ENCODE measurements around the gene TMEM80.
"Not testable (repeated sequence)": the region's sequence is repeated elsewhere in the genome, so short reads cannot be mapped to it uniquely, and the experiment has no call there.

TMEM80 gene

DNA sequence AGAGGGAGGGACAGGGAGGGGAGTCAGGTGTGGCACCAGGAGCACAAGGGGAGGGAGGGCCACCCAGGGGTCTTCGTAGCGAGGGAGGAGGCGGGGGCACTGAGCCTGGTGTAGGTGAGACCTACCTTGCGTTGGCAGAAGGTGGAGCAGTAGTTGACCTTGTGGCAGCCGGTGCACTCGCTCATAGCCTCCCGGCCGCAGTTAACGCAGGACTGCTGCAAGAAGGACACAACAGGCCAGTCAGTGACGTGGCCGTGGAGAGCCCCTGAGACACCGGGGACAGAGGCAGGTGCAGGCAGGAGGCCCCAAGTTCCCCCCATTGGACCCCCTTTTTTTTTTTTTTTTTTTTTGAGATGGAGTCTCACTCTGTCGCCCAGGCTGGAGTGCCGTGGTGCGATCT is 41.8 kb upstream of the TMEM80 start:
- Histone ChIP-seq H3K9ac (ENCODE audit: low read depth, low read length, poor library complexity, severe bottlenecking) (no peak overlapping the region), H3K9me3 (ENCODE audit: insufficient read depth, low read depth, low read length) (no peaks in the 10 kb centered on the region), H3K9me2 (replicated peaks; ENCODE audit: low read depth, low read length) (no peaks in the 10 kb centered on the region), H3K36me3 (ENCODE audit: insufficient read depth, low read length) (peaks cover 48% of the 10 kb centered on the region; the same call in 1 of the 2 replicates), H2AFZ (ENCODE audit: low read length) (no peak overlapping the region), H3K79me2 (ENCODE audit: insufficient read depth, low read length) (no peaks in the 10 kb centered on the region), H3K27me3 (ENCODE audit: insufficient read depth, low read length, poor library complexity, severe bottlenecking) (no peaks in the 10 kb centered on the region), H4K20me1 (ENCODE audit: insufficient read depth, low read length, poor library complexity, severe bottlenecking) (no peaks in the 10 kb centered on the region), H3K4me2 (ENCODE audit: low read depth, low read length, poor library complexity, severe bottlenecking) (no peak overlapping the region), H3K4me1 (ENCODE audit: insufficient read depth, low read length, poor library complexity, severe bottlenecking) (no peaks in the 10 kb centered on the region), H3K4me3 (ENCODE audit: low read length, poor library complexity, severe bottlenecking) (no peak overlapping the region), H3F3A (ENCODE audit: low read depth) (no peaks in the 10 kb centered on the region)
- TF ChIP-seq, protein P1, sequence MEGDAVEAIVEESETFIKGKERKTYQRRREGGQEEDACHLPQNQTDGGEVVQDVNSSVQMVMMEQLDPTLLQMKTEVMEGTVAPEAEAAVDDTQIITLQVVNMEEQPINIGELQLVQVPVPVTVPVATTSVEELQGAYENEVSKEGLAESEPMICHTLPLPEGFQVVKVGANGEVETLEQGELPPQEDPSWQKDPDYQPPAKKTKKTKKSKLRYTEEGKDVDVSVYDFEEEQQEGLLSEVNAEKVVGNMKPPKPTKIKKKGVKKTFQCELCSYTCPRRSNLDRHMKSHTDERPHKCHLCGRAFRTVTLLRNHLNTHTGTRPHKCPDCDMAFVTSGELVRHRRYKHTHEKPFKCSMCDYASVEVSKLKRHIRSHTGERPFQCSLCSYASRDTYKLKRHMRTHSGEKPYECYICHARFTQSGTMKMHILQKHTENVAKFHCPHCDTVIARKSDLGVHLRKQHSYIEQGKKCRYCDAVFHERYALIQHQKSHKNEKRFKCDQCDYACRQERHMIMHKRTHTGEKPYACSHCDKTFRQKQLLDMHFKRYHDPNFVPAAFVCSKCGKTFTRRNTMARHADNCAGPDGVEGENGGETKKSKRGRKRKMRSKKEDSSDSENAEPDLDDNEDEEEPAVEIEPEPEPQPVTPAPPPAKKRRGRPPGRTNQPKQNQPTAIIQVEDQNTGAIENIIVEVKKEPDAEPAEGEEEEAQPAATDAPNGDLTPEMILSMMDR (conservative IDR thresholded peaks at IDR 0.05; ENCODE audit: low read length), result no peak
- no peak for TF ChIP-seq EZH2phosphoT487 (IDR thresholded peaks at IDR 0.05; ENCODE audit: borderline replicate concordance)

DNA sequence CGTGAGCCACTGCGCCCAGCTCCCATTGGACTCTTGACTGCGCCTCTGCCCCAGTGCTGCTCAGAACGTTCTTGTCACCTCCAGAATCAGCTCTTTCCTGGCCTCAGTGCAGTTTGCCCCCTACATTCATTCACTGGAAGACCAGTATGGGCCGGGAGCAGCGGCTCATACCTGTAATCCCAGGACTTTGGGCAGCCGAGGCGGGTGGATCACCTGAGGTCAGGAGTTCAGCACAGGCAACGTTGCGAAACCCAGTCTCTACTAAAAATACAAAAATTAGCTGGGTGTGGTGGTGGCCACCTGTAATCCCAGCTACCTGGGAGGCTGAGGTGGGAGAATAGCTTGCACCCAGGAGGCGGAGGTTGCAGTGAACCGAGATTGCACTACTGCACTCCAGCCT is 41.2 kb upstream of the TMEM80 start:
- not testable (repeated sequence) for H3K4me3 ChIP-seq (ENCODE audit: low read length, poor library complexity, severe bottlenecking); H3K4me2 ChIP-seq (ENCODE audit: low read depth, low read length, poor library complexity, severe bottlenecking); H4K20me1 ChIP-seq (ENCODE audit: insufficient read depth, low read length, poor library complexity, severe bottlenecking); H3K9me2 ChIP-seq (replicated peaks; ENCODE audit: low read depth, low read length); H3K4me1 ChIP-seq (ENCODE audit: insufficient read depth, low read length, poor library complexity, severe bottlenecking); H3K9ac ChIP-seq (ENCODE audit: low read depth, low read length, poor library complexity, severe bottlenecking); H2AFZ ChIP-seq (ENCODE audit: low read length); H3K9me3 ChIP-seq (ENCODE audit: insufficient read depth, low read depth, low read length); H3F3A ChIP-seq (ENCODE audit: low read depth); H3K79me2 ChIP-seq (ENCODE audit: insufficient read depth, low read length); H3K27me3 ChIP-seq (ENCODE audit: insufficient read depth, low read length, poor library complexity, severe bottlenecking)
- peaks cover 51% of the 10 kb centered on the region; the same call in 1 of the 2 replicates for H3K36me3 ChIP-seq (ENCODE audit: insufficient read depth, low read length)

DNA sequence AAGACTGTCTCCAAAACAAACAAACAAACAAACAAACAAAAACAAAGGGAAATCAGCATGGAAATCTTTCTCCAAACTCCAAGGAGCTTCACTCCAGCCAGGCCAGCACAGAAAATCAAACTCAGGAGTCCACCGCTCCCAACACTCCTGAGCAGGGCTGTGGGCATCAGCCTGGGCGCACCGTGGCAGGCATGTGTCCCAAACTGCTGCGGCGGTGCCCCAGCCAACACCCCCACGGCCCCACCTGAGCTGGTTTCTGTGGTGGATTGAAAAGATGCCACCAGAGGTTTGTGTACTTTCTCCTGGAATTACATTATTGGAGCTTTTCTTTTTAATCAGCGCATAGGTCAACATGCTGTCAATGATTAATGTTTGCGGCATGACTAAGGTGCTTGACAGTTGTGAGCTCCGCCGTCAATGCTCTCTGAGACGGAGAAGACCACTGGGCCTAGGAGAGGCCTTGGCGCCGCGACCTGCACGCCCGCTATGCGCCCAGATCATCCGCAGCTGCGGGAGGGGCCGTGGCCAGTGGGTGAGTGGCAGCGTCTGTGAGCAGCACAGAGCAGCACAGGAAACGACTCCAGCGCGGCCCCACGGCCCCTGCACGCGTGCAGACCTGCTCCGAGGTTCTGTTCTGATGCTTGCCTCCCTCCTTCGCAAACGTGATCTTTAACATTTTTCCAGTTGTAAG is 40.4 kb upstream of the TMEM80 start:
- Histone ChIP-seq H3K4me1 (ENCODE audit: insufficient read depth, low read length, poor library complexity, severe bottlenecking) (no peaks in the 10 kb centered on the region), H3K27me3 (ENCODE audit: insufficient read depth, low read length, poor library complexity, severe bottlenecking) (no peaks in the 10 kb centered on the region), H3F3A (ENCODE audit: low read depth) (no peaks in the 10 kb centered on the region), H3K36me3 (ENCODE audit: insufficient read depth, low read length) (peaks cover 53% of the 10 kb centered on the region; the same call in 1 of the 2 replicates), H3K9me3 (ENCODE audit: insufficient read depth, low read depth, low read length) (no peaks in the 10 kb centered on the region), H3K9me2 (replicated peaks; ENCODE audit: low read depth, low read length) (no peaks in the 10 kb centered on the region), H2AFZ (ENCODE audit: low read length) (no peak overlapping the region), H3K4me2 (ENCODE audit: low read depth, low read length, poor library complexity, severe bottlenecking) (no peak overlapping the region), H3K79me2 (ENCODE audit: insufficient read depth, low read length) (no peaks in the 10 kb centered on the region), H3K9ac (ENCODE audit: low read depth, low read length, poor library complexity, severe bottlenecking) (no peak overlapping the region), H4K20me1 (ENCODE audit: insufficient read depth, low read length, poor library complexity, severe bottlenecking) (no peaks in the 10 kb centered on the region), H3K4me3 (ENCODE audit: low read length, poor library complexity, severe bottlenecking) (no peak overlapping the region)
- TF ChIP-seq, protein P1 (conservative IDR thresholded peaks at IDR 0.05; ENCODE audit: low read length), result no peak
- TF ChIP-seq EZH2phosphoT487 (IDR thresholded peaks at IDR 0.05; ENCODE audit: borderline replicate concordance), result no peak

DNA sequence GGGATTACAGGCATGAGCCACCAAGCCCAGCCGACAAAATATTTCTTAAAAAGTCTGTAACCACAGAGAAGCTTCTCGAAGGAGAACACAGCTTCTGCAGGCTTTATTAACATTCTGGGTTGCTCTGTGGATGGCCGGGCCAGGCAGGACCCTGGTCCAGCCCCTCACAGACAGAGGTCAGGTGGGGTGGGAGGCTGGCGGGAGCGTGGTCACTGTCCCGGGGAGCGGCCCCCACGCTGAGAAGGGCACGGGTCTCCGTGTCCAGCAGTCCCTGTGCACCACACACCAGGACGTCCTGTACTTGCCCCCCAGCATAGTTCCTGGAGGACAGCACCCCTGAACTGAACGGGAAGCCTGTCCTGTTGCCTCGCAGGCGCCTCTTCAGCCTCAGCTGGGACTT is 39.2 kb upstream of the TMEM80 start:
- no peaks in the 10 kb centered on the region for H3K9me2 ChIP-seq (replicated peaks; ENCODE audit: low read depth, low read length)
- H3K36me3 ChIP-seq (ENCODE audit: insufficient read depth, low read length), result peaks cover 49% of the 10 kb centered on the region; the same call in 1 of the 2 replicates
- H3K9ac ChIP-seq (ENCODE audit: low read depth, low read length, poor library complexity, severe bottlenecking), result no peak overlapping the region
- no peaks in the 10 kb centered on the region for H3F3A ChIP-seq (ENCODE audit: low read depth)
- H3K4me2 ChIP-seq (ENCODE audit: low read depth, low read length, poor library complexity, severe bottlenecking), result no peak overlapping the region
- H3K4me1 ChIP-seq (ENCODE audit: insufficient read depth, low read length, poor library complexity, severe bottlenecking), result no peaks in the 10 kb centered on the region
- TF ChIP-seq, protein P1 (conservative IDR thresholded peaks at IDR 0.05; ENCODE audit: low read length), result no peak
- TF ChIP-seq EZH2phosphoT487 (IDR thresholded peaks at IDR 0.05; ENCODE audit: borderline replicate concordance), result no peak
- H2AFZ ChIP-seq (ENCODE audit: low read length), result no peak overlapping the region
- no peaks in the 10 kb centered on the region for H3K9me3 ChIP-seq (ENCODE audit: insufficient read depth, low read depth, low read length)
- H4K20me1 ChIP-seq (ENCODE audit: insufficient read depth, low read length, poor library complexity, severe bottlenecking), result no peaks in the 10 kb centered on the region
- H3K4me3 ChIP-seq (ENCODE audit: low read length, poor library complexity, severe bottlenecking), result no peak overlapping the region
- no peaks in the 10 kb centered on the region for H3K27me3 ChIP-seq (ENCODE audit: insufficient read depth, low read length, poor library complexity, severe bottlenecking)
- no peaks in the 10 kb centered on the region for H3K79me2 ChIP-seq (ENCODE audit: insufficient read depth, low read length)
